ENCODE data around the gene MC2R. TPM values are rescaled to one million over a fixed set of nuclear protein-coding genes. Genes with fewer than 3 reads are reported as not detected.

The MC2R gene
- total and polyA plus RNA-seq, 2 experiments from 2014 or later: not detected

- Histone ChIP-seq H3K4me1 (ENCODE audit: insufficient read depth) (no peaks in the 10 kb centered on the region), H3K4me3 (no peak overlapping the region), H3K9me2 (replicated peaks; ENCODE audit: insufficient read depth) (no peaks in the 10 kb centered on the region), H4K20me1 (ENCODE audit: insufficient read depth, poor library complexity, severe bottlenecking) (no peaks in the 10 kb centered on the region), H3K36me3 (replicated peaks; ENCODE audit: insufficient read depth, low read depth) (no peaks in the 10 kb centered on the region), H3K27me3 (no peaks in the 10 kb centered on the region), H3K79me2 (no peaks in the 10 kb centered on the region), H3K27ac (no peak overlapping the region), H3K9me3 (ENCODE audit: low read depth) (no peaks in the 10 kb centered on the region), H3K4me2 (no peak overlapping the region), H2AFZ (no peak overlapping the region)
- DNase-seq (ENCODE audit: low spot score): no peak
- no peak for TF ChIP-seq EZH2 (IDR thresholded peaks at IDR 0.05; ENCODE audit: borderline replicate concordance)
- no peak for TF ChIP-seq EZH2phosphoT487 (IDR thresholded peaks at IDR 0.05; ENCODE audit: low read depth, severe bottlenecking, unreplicated experiment)
- no peak for TF ChIP-seq CTCF (IDR thresholded peaks at IDR 0.05; ENCODE audit: poor library complexity)
- 33% methylated on average over 6 of the region's 6 CpGs for WGBS (ENCODE audit: low lambda C conversion rate, missing lambda C conversion rate)
Observed at GRCh38 chr18:13916559-13916958, 1.2 kb upstream of the MC2R start.

- H4K20me1 ChIP-seq (ENCODE audit: insufficient read depth, poor library complexity, severe bottlenecking): no peaks in the 10 kb centered on the region
- H3K4me1 ChIP-seq (ENCODE audit: insufficient read depth): no peaks in the 10 kb centered on the region
- H3K36me3 ChIP-seq (replicated peaks; ENCODE audit: insufficient read depth, low read depth): no peaks in the 10 kb centered on the region
- H3K4me2 ChIP-seq: no peak overlapping the region
- H3K27me3 ChIP-seq: no peaks in the 10 kb centered on the region
- H3K4me3 ChIP-seq: no peak overlapping the region
- TF ChIP-seq CTCF (IDR thresholded peaks at IDR 0.05; ENCODE audit: poor library complexity): no peak
- no peak for TF ChIP-seq EZH2 (IDR thresholded peaks at IDR 0.05; ENCODE audit: borderline replicate concordance)
- H3K9me3 ChIP-seq (ENCODE audit: low read depth): no peaks in the 10 kb centered on the region
- 56% methylated on average over 7 of the region's 7 CpGs for whole genome bisulfite sequencing (ENCODE audit: low lambda C conversion rate, missing lambda C conversion rate)
- H3K79me2 ChIP-seq: no peaks in the 10 kb centered on the region
- H2AFZ ChIP-seq: no peak overlapping the region
- no peak overlapping the region for H3K27ac ChIP-seq
- H3K9me2 ChIP-seq (replicated peaks; ENCODE audit: insufficient read depth): no peaks in the 10 kb centered on the region
- DNase-seq (ENCODE audit: low spot score): peak; percentile 23
Observed at GRCh38 chr18:13915995-13916431, 677 bp upstream of the MC2R start.

GRCh38 chr18:13914756-13915155 is 580 bp downstream of the MC2R start:
- no peaks in the 10 kb centered on the region for H3K27me3 ChIP-seq
- H2AFZ ChIP-seq: no peak overlapping the region
- H3K36me3 ChIP-seq (replicated peaks; ENCODE audit: insufficient read depth, low read depth): no peaks in the 10 kb centered on the region
- no peaks in the 10 kb centered on the region for H3K4me1 ChIP-seq (ENCODE audit: insufficient read depth)
- 93% methylated on average over 9 of the region's 9 CpGs for WGBS (ENCODE audit: low lambda C conversion rate, missing lambda C conversion rate)
- no peaks in the 10 kb centered on the region for H3K9me2 ChIP-seq (replicated peaks; ENCODE audit: insufficient read depth)
- TF ChIP-seq EZH2phosphoT487 (IDR thresholded peaks at IDR 0.05; ENCODE audit: low read depth, severe bottlenecking, unreplicated experiment) (no peak), EZH2 (IDR thresholded peaks at IDR 0.05; ENCODE audit: borderline replicate concordance) (no peak), CTCF (IDR thresholded peaks at IDR 0.05; ENCODE audit: poor library complexity) (no peak)
- no peak overlapping the region for H3K4me2 ChIP-seq
- no peak overlapping the region for H3K4me3 ChIP-seq
- no peaks in the 10 kb centered on the region for H3K79me2 ChIP-seq
- no peak overlapping the region for H3K27ac ChIP-seq
- no peaks in the 10 kb centered on the region for H3K9me3 ChIP-seq (ENCODE audit: low read depth)
- DNase-seq (ENCODE audit: low spot score): no peak
- no peaks in the 10 kb centered on the region for H4K20me1 ChIP-seq (ENCODE audit: insufficient read depth, poor library complexity, severe bottlenecking)

- Histone ChIP-seq H3K36me3 (replicated peaks; ENCODE audit: insufficient read depth, low read depth) (no peaks in the 10 kb centered on the region), H3K4me3 (no peak overlapping the region), H4K20me1 (ENCODE audit: insufficient read depth, poor library complexity, severe bottlenecking) (no peaks in the 10 kb centered on the region), H3K27me3 (no peaks in the 10 kb centered on the region), H2AFZ (no peak overlapping the region), H3K27ac (no peak overlapping the region), H3K79me2 (no peaks in the 10 kb centered on the region), H3K4me1 (ENCODE audit: insufficient read depth) (no peaks in the 10 kb centered on the region), H3K9me3 (ENCODE audit: low read depth) (no peaks in the 10 kb centered on the region), H3K9me2 (replicated peaks; ENCODE audit: insufficient read depth) (no peaks in the 10 kb centered on the region), H3K4me2 (no peak overlapping the region)
- TF ChIP-seq CTCF (IDR thresholded peaks at IDR 0.05; ENCODE audit: poor library complexity) (no peak), EZH2 (IDR thresholded peaks at IDR 0.05; ENCODE audit: borderline replicate concordance) (no peak), EZH2phosphoT487 (IDR thresholded peaks at IDR 0.05; ENCODE audit: low read depth, severe bottlenecking, unreplicated experiment) (no peak)
- WGBS (ENCODE audit: low lambda C conversion rate, missing lambda C conversion rate): 96% methylated on average over 10 of the region's 10 CpGs
- DNase-seq (ENCODE audit: low spot score): no peak
Observed at GRCh38 chr18:13914170-13914569, 1.2 kb downstream of the MC2R start.
